ENCODE measurements around the gene ANKFY1.

DNA sequence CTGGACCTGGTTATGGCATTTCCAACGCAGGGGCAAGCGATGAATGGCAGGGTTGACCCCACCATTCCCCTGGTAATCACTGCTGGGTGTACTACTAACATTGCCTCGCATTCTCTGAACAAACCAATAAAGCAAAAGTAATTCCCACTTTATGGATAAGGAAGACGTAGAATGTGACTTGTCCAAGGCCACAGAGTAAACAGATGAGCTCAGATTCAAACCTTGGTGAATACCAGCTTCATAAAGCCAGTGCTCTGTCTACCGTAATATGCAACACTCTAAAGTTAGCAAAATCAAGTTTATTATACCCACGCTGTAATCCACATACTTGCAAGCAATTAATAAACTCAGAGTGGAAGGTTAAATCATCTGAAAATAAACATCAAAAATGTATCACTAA lies 59.6 kb downstream of the ANKFY1 start:
- TF ChIP-seq, protein P1, sequence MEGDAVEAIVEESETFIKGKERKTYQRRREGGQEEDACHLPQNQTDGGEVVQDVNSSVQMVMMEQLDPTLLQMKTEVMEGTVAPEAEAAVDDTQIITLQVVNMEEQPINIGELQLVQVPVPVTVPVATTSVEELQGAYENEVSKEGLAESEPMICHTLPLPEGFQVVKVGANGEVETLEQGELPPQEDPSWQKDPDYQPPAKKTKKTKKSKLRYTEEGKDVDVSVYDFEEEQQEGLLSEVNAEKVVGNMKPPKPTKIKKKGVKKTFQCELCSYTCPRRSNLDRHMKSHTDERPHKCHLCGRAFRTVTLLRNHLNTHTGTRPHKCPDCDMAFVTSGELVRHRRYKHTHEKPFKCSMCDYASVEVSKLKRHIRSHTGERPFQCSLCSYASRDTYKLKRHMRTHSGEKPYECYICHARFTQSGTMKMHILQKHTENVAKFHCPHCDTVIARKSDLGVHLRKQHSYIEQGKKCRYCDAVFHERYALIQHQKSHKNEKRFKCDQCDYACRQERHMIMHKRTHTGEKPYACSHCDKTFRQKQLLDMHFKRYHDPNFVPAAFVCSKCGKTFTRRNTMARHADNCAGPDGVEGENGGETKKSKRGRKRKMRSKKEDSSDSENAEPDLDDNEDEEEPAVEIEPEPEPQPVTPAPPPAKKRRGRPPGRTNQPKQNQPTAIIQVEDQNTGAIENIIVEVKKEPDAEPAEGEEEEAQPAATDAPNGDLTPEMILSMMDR (conservative IDR thresholded peaks at IDR 0.05; ENCODE audit: low read depth, low read length), result no peak
- no peak for TF ChIP-seq EZH2 (IDR thresholded peaks at IDR 0.05; ENCODE audit: low read length, unreplicated experiment)
- no peak for TF ChIP-seq EZH2phosphoT487 (IDR thresholded peaks at IDR 0.05; ENCODE audit: borderline replicate concordance, low read length)

Data from PC-3 (cell line).